Skeletal muscle satellite cell (primary cell): ENCODE measurements around the gene PPP2R5C.

Source experiments
- H3K27me3 ChIP-seq: 2 replicates; pipeline ENCODE4 v1.7.0; 2013; ENCODE audit warnings: low read length; ENCODE audit not compliant: control insufficient read depth, insufficient read depth
- H3K36me3 ChIP-seq: 2 replicates; pipeline ENCODE4 v1.7.0; 2013; ENCODE audit warnings: mild to moderate bottlenecking, control low read depth, low read length; ENCODE audit not compliant: insufficient read depth
- H3K4me1 ChIP-seq: 2 replicates; pipeline ENCODE4 v1.7.0; 2013; ENCODE audit warnings: low read length; ENCODE audit not compliant: control insufficient read depth, insufficient read depth
- H3K4me2 ChIP-seq: 2 replicates; pipeline ENCODE4 v1.7.0; 2013; ENCODE audit warnings: mild to moderate bottlenecking, low read length
- H3K4me3 ChIP-seq: 2 replicates; pipeline ENCODE4 v1.7.0; 2013; ENCODE audit warnings: low read length
- H3K9ac ChIP-seq: 2 replicates; pipeline ENCODE4 v1.7.0; 2013; ENCODE audit warnings: mild to moderate bottlenecking, low read depth, low read length, moderate library complexity
- H3K9me3 ChIP-seq: replicated peaks from 2 replicates; pipeline ENCODE4 v1.7.0; 2013; ENCODE audit warnings: mild to moderate bottlenecking, control low read depth, low read length

PPP2R5C gene

DNA sequence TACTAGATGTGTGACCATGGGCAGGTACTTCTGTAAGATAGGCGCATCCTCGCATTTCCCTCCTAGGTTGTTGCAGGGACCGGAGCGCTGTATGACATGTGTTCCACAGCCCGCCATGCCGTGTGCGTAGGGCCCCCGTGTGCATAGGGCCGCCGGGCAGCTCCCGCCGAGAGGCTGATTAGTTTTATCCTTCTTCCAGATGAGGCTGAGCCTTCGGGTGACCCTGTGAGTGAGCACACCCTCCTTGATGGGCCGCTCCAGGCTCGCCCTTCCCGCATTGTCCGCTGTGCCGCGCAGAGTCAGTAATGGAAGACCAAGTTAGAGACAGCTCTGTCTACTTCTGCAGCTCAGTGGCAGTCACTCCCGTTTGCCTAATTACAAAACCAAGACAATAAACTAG lies 130.0 kb downstream of the PPP2R5C start:
- H3K4me2 ChIP-seq = no peak overlapping the region
- H3K36me3 ChIP-seq = peaks cover 51% of the 10 kb centered on the region
- H3K27me3 ChIP-seq = no peaks in the 10 kb centered on the region
- H3K4me3 ChIP-seq = no peak overlapping the region
- H3K9me3 ChIP-seq = no peaks in the 10 kb centered on the region
- H3K4me1 ChIP-seq = no peaks in the 10 kb centered on the region
- no peak overlapping the region for H3K9ac ChIP-seq

DNA sequence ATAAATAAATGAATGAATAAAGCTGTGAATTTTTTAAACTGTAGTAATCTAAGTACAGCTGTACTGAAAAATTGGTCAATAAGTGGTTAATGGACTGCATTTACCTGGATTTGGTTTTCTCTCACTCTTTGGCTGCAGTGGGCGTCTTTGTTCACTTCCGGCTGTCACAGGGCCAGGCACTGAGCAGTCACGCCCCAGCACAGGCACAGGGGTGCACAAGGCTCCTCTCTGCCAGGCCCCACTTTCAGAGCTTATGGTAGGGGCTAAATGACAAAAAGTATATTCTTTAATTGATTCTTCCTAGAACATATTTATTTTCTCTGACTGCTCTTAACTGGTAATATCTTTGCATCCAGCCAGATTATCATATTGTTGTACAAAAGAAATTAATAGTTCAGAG lies 132.2 kb downstream of the PPP2R5C start:
- H3K9me3 ChIP-seq = no peaks in the 10 kb centered on the region

DNA sequence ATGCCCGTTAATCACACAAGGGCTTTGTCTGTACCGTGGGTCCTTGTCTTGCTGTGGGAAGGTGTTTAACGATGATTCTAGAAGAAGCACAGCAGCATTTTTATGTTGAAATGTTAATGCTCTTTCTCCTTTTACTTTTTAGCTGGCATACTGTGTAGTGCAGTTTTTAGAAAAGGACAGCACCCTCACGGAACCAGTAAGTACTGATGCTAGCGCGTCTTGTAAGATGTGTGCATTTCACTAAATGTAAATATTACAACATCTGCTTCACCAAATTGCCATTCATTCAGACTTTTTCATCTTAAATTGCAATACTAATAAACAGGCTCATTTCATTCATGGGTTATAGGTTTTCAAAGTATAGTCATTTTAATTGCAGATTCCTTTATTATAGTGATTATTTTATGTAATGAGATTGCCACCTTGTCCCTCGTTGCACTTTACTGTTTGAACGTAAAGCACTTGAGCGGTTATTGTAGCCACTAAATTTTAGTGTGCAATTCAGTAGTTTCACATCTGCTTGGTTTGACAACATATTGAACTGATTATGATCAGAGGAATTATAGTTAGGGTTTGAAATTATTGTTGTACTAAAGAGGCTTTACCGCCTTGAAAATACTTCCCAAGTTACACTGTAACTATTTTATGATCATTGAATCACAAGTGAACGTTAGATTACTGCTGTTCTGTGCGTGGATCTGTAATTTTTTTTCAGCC lies 133.0 kb downstream of the PPP2R5C start:
- Histone ChIP-seq H3K36me3 (peaks cover 46% of the 10 kb centered on the region), H3K27me3 (no peaks in the 10 kb centered on the region), H3K4me2 (no peak overlapping the region), H3K4me3 (no peak overlapping the region), H3K9me3 (no peaks in the 10 kb centered on the region), H3K4me1 (no peaks in the 10 kb centered on the region), H3K9ac (no peak overlapping the region)

More for the DNA sequence above, 132.2 kb downstream of the PPP2R5C start:
- H3K4me3 ChIP-seq = no peak overlapping the region
- no peaks in the 10 kb centered on the region for H3K27me3 ChIP-seq
- H3K36me3 ChIP-seq = peaks cover 51% of the 10 kb centered on the region
- H3K4me2 ChIP-seq = no peak overlapping the region
- no peak overlapping the region for H3K9ac ChIP-seq
- no peaks in the 10 kb centered on the region for H3K4me1 ChIP-seq

DNA sequence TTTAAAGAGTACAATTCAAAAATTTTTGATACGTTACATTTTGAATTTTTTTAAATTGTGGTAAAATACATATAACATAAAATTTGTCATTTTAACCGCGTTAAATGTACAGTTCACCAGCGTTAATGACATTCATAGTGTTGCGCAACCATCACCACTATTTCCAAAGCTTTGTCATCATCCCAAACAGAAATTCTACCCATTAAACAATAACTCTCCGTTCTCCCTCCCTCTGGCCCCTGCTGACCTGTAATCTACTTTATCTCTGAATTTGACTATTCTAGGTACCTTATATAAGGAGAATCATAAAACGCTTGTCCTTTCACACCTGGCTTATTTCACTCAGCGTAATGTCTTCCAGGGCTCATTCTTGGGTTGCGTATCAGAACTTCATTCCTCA lies 133.7 kb downstream of the PPP2R5C start:
- no peak overlapping the region for H3K9ac ChIP-seq
- H3K9me3 ChIP-seq = no peaks in the 10 kb centered on the region
- H3K27me3 ChIP-seq = no peaks in the 10 kb centered on the region
- H3K4me1 ChIP-seq = no peaks in the 10 kb centered on the region
- H3K36me3 ChIP-seq = peaks cover 48% of the 10 kb centered on the region
- H3K4me2 ChIP-seq = no peak overlapping the region
- no peak overlapping the region for H3K4me3 ChIP-seq

DNA sequence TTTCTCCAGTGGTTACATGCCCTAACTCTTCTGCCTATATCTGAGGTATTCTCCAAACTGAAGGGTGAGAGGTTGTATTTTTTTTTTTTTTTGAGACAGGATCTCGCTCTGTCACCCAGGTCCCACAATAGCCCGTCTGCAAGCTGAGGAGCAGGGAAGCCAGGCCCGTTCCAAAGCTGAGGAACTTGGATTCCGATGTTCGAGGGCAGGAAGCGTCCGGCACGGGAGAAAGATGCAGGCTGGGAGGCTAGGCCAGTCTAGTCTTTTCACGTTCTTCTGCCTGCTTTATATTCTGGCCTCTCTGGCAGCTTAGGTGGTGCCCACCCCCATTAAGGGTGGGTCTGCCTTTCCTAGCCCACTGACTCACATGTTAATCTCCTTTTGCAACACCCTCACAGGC lies 135.8 kb downstream of the PPP2R5C start:
- no peaks in the 10 kb centered on the region for H3K4me1 ChIP-seq
- no peaks in the 10 kb centered on the region for H3K27me3 ChIP-seq
- H3K4me3 ChIP-seq = no peak overlapping the region
- H3K36me3 ChIP-seq = peaks cover 56% of the 10 kb centered on the region
- H3K4me2 ChIP-seq = no peak overlapping the region
- no peak overlapping the region for H3K9ac ChIP-seq
- no peaks in the 10 kb centered on the region for H3K9me3 ChIP-seq

DNA sequence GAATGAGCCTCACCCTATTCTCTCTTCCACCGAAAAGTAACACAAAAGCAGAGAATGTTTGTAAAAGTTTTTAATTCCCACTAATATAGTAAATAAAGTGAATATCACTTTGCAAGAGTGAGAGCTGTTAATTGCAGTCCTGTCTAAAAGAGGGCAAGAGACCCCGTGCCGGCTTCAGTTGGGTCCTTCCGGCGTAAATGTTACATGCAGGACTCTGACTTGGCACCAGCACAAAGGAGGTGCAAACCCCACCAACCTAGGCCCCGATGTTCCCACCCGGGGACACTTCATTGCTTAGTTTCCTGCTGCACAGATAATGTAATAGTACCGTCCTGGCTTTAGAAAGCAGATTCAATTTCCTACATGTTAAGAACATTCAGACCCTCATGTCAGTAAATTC lies 136.9 kb downstream of the PPP2R5C start:
- Histone ChIP-seq H3K9ac (no peak overlapping the region), H3K4me2 (no peak overlapping the region), H3K36me3 (peaks cover 55% of the 10 kb centered on the region), H3K4me1 (no peaks in the 10 kb centered on the region), H3K27me3 (no peaks in the 10 kb centered on the region), H3K4me3 (no peak overlapping the region), H3K9me3 (no peaks in the 10 kb centered on the region)

DNA sequence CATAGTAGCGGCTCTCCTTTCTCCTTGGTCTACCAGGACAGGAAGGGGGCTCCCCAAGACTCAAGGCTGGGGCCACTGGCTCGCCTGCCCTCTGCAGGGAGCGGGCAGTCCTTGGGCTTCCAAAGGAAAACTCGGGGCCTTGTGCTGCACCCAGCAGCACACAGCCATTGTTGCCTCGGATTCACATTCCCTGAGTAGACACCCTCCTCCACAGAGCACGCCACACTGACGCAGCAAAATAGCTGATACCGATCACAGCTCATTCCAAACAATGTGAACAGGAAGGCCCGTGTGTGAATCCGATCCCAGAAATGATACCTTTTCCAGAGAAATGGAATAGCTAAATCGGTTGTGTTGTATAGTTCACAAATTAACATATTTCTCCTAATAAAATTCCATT lies 137.8 kb downstream of the PPP2R5C start:
- H3K9ac ChIP-seq = no peak overlapping the region
- H3K27me3 ChIP-seq = no peaks in the 10 kb centered on the region
- no peaks in the 10 kb centered on the region for H3K9me3 ChIP-seq
- no peaks in the 10 kb centered on the region for H3K4me1 ChIP-seq
- H3K4me2 ChIP-seq = no peak overlapping the region
- peaks cover 53% of the 10 kb centered on the region for H3K36me3 ChIP-seq
- no peak overlapping the region for H3K4me3 ChIP-seq

DNA sequence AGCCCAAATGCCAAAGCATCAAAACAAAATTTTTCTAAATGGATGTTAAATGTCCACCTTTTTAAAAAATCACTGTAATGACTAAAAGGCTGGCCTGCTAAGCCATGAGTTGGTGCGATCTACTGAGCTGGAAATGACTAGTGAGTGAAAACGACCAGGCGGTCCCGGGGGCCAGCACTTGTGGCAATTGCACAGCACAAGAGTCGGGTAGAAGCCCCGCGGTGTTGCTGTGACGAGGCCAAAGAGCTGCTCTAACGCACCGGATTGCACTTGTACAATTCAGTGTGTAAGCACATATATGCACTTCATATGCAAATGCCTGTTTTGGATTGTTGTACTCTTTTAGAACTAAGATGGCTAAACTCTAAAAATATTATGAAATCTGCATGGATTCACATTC lies 138.7 kb downstream of the PPP2R5C start:
- H3K9me3 ChIP-seq = no peaks in the 10 kb centered on the region
- H3K9ac ChIP-seq = no peak overlapping the region
- H3K27me3 ChIP-seq = no peaks in the 10 kb centered on the region
- no peaks in the 10 kb centered on the region for H3K4me1 ChIP-seq
- no peak overlapping the region for H3K4me2 ChIP-seq
- no peak overlapping the region for H3K4me3 ChIP-seq
- H3K36me3 ChIP-seq = peaks cover 51% of the 10 kb centered on the region

DNA sequence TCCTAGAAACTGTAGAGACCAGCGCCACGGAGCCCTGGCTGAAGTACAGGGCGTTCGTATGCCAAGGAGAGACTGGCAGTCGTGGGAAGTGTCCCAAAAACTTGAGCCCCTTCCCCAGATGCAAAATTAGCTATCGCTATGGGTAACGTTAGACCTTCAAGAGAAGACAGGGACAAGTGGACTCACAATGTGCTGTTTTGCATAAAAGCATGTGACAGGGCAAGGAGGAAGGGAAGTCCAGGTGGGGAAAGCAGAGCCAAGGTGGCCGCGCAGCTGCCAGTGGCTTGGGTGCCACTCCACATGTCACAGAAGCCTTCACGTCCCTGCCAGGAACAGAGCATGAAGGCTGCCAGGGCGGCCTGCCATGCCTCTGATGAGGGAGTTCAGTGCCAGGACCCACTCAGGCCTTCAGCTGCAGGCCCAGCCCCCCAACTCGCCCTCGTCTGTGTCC lies 141.6 kb downstream of the PPP2R5C start:
- H3K27me3 ChIP-seq = no peaks in the 10 kb centered on the region
- no peaks in the 10 kb centered on the region for H3K9me3 ChIP-seq
- H3K36me3 ChIP-seq = peaks cover 58% of the 10 kb centered on the region
- H3K9ac ChIP-seq = no peak overlapping the region
- H3K4me3 ChIP-seq = no peak overlapping the region
- no peaks in the 10 kb centered on the region for H3K4me1 ChIP-seq
- no peak overlapping the region for H3K4me2 ChIP-seq

DNA sequence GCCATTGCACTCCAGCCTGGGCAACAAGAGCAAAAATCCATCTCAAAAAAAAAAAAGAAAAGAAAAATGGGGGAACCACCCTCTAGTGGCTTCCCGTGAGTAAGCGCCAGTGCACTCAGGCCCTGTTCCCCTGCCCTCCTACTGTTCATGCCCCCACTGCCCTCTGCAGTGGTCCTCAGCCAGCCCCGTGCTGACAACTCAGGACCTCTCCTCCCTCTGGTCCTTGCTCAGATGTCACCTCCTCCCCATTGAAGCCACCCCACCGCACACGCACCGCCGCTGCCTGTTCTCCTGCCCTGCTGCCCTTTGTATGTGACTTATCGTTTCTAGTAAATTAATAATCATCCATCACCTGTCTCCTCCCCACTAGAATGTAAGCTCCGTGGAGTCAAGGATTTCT lies 144.1 kb downstream of the PPP2R5C start:
- H3K4me1 ChIP-seq = no peaks in the 10 kb centered on the region
- no peaks in the 10 kb centered on the region for H3K27me3 ChIP-seq
- H3K9me3 ChIP-seq = no peaks in the 10 kb centered on the region
- no peak overlapping the region for H3K4me3 ChIP-seq
- H3K36me3 ChIP-seq = peaks cover 61% of the 10 kb centered on the region
- H3K4me2 ChIP-seq = no peak overlapping the region
- H3K9ac ChIP-seq = no peak overlapping the region

DNA sequence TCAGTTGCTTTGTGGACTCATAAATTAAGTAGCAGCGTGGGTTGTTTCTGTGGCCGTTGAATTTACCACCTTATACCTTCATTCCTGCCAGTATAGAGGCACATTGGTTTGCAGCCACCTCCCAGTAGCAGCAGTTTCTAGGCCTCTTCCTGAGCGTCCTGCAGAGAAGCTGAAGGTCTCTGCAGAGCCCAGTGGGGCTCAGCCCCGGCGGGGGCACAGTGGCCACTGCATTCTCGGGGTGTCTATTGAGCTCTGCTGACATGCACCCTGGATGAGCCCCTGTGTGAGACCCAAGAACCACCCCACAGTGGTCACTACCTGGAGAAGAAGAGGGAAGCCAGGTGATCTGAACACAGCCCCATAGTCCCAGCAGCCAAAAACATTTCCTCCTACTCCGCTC lies 145.1 kb downstream of the PPP2R5C start:
- no peaks in the 10 kb centered on the region for H3K4me1 ChIP-seq
- H3K9me3 ChIP-seq = no peaks in the 10 kb centered on the region
- H3K9ac ChIP-seq = no peak overlapping the region
- H3K4me3 ChIP-seq = no peak overlapping the region
- H3K36me3 ChIP-seq = peaks cover 53% of the 10 kb centered on the region
- no peak overlapping the region for H3K4me2 ChIP-seq
- H3K27me3 ChIP-seq = no peaks in the 10 kb centered on the region

DNA sequence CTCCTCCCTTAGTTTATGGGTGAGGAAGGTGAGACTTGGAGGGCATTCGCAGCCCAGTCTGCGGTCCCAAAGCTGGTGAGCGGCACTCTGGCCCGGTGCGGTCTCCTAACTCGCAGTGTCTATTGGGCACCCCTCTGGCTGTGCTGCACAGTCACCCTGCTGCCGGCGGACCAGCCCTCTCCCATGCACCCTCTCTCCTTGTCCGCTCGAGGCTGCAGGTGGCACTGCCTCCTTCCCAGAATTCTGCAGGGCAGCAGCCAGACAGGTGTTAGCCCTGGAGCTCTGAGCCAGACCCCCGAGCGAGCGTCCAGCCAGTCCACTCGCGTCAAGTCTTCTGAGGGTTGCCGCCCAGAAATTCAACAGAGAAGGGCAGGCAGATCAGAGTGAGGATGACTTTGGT lies 146.1 kb downstream of the PPP2R5C start:
- no peaks in the 10 kb centered on the region for H3K4me1 ChIP-seq

More for the DNA sequence above, 146.1 kb downstream of the PPP2R5C start:
- H3K27me3 ChIP-seq = no peaks in the 10 kb centered on the region
- H3K36me3 ChIP-seq = peaks cover 54% of the 10 kb centered on the region
- no peak overlapping the region for H3K4me3 ChIP-seq
- no peaks in the 10 kb centered on the region for H3K9me3 ChIP-seq
- H3K4me2 ChIP-seq = no peak overlapping the region
- H3K9ac ChIP-seq = no peak overlapping the region
